ENCODE results near the gene MRAP. TPM values are rescaled to one million over a fixed set of nuclear protein-coding genes. Genes with fewer than 3 reads are reported as not detected.
"Not testable (repeated sequence)": the region's sequence is repeated elsewhere in the genome, so short reads cannot be mapped to it uniquely, and the experiment has no call there.

Gene MRAP
- total and polyA plus RNA-seq, 12 donors, result 13.4 to 769 (median 105) TPM

DNA sequence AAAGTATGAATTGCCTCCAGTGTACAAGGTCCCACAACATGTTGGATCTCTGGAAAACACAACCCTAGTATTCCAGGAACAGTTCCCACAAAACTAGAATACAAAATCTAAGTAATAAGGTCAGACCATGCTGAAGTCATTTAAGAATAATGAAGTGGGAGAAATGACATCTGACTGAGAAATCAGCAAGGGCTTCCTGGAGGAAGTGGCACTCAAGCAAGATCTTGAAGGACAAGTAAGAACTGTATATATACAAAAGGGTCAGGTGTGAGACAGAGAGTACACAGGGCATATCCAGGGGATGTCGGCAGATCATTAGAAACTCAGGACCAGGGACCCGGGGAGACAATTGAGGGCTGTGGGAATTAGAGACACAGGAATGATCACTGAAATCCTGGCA, 38.5 kb upstream of the MRAP start:
- H3K4me3 ChIP-seq, result no peak overlapping the region
- no peak for TF ChIP-seq POLR2A (IDR thresholded peaks at IDR 0.05)
- no peak for TF ChIP-seq CTCF (IDR thresholded peaks at IDR 0.05)
- peaks cover 4 to 23% of the 10 kb centered on the region in 2 donors for H3K4me1 ChIP-seq (replicated peaks in 1 of 2)
- intact Hi-C loops (cut with DNase I), result no loop called here
- DNase-seq, result no peak
- H3K36me3 ChIP-seq (replicated peaks in 1 of 2), result no peaks in the 10 kb centered on the region
- no peaks in the 10 kb centered on the region for H3K9me3 ChIP-seq (replicated peaks in 1 of 3)
- H3K27me3 ChIP-seq, result no peaks in the 10 kb centered on the region
- no peak overlapping the region for H3K27ac ChIP-seq
- WGBS, 4 donors, result 89 to 98% (median 92%) methylated on average over 2 of the region's 2 CpGs

- Histone ChIP-seq H3K4me3 (no peak overlapping the region), H3K27me3 (no peaks in the 10 kb centered on the region), H3K27ac (no peak overlapping the region), H3K36me3 (replicated peaks in 1 of 2) (no peaks in the 10 kb centered on the region), H3K4me1 (replicated peaks in 1 of 2) (peaks cover 4 to 16% of the 10 kb centered on the region in 2 donors), H3K9me3 (replicated peaks in 1 of 3) (no peaks in the 10 kb centered on the region)
- WGBS, 4 donors, result 81 to 96% (median 90%) methylated on average over 5 of the region's 5 CpGs
- TF ChIP-seq POLR2A (IDR thresholded peaks at IDR 0.05), result no peak
- no peak for TF ChIP-seq CTCF (IDR thresholded peaks at IDR 0.05)
- DNase-seq, result no peak
- intact Hi-C loops (cut with DNase I), result no loop called here
Observed at GRCh38 chr21:32261929-32262328, 36.7 kb upstream of the MRAP start.

DNA sequence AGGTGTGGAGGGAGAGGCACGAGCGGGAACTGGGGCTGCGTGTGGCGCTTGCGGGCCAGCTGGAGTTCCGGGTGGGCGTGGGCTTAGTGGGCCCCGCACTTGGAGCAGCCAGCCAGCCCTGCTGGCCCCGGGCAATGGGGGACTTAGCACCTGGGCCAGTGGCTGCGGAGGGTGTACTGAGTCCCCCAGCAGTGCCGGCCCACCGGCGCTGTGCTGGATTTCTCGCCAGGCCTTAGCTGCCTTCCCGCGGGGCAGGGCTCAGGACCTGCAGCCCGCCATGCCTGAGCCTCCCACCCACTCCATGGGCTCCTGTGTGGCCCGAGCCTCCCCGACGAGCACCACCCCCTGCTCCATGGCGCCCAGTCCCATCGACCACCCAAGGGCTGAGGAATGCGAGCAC, 33.3 kb upstream of the MRAP start:
- H3K4me1 ChIP-seq (replicated peaks in 1 of 2); H3K9me3 ChIP-seq (replicated peaks in 1 of 3); H3K36me3 ChIP-seq (replicated peaks in 1 of 2); intact Hi-C loops (cut with DNase I); H3K27ac ChIP-seq; DNase-seq; H3K4me3 ChIP-seq; H3K27me3 ChIP-seq: not testable (repeated sequence)
- WGBS, 4 donors, result 93 to 100% (median 95%) methylated on average over 2 to 23 of the region's 23 CpGs

DNA sequence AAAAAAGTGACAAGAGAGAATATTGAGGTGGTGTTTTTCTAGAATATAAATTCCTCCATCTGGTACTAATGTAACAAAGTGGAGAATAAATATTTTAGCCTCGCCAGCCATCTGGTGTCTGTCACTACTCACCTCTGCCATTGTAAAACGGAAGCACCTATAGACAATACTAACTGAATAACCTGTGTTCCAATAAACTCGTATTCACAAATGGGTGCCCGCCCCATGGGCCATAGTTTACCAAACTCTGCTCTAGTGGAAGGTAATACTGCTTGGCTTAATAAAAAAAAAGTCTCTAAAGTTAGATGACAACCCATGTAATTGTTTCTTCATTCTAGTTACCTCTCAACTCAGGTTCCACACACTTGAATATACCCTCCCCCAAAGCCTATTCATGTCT, 27.9 kb upstream of the MRAP start:
- no peaks in the 10 kb centered on the region for H3K9me3 ChIP-seq (replicated peaks in 1 of 3)
- H3K4me3 ChIP-seq, result no peak overlapping the region
- 82 to 97% (median 90%) methylated on average over 4 of the region's 4 CpGs for WGBS, 4 donors
- no peaks in the 10 kb centered on the region for H3K4me1 ChIP-seq (replicated peaks in 1 of 2)
- H3K27ac ChIP-seq, result no peak overlapping the region
- intact Hi-C loops (cut with DNase I), result no loop called here
- no peaks in the 10 kb centered on the region for H3K27me3 ChIP-seq
- DNase-seq, result no peak
- TF ChIP-seq POLR2A (IDR thresholded peaks at IDR 0.05) (no peak), CTCF (IDR thresholded peaks at IDR 0.05) (no peak)
- peaks cover 0 to 3% of the 10 kb centered on the region in 2 donors for H3K36me3 ChIP-seq (replicated peaks in 1 of 2)

GRCh38 chr21:32276671-32277070, 22.0 kb upstream of the MRAP start:
- Histone ChIP-seq H3K9me3 (replicated peaks in 1 of 3) (no peaks in the 10 kb centered on the region), H3K27me3 (no peaks in the 10 kb centered on the region), H3K4me1 (replicated peaks in 1 of 2) (peaks cover 10 to 18% of the 10 kb centered on the region in 2 donors), H3K36me3 (replicated peaks in 1 of 2) (peaks cover 0 to 3% of the 10 kb centered on the region in 2 donors), H3K4me3 (no peak overlapping the region), H3K27ac (no peak overlapping the region)
- intact Hi-C loops (cut with DNase I), result no loop called here
- WGBS, 4 donors, result 59 to 74% (median 69%) methylated on average over 4 of the region's 4 CpGs
- no peak for TF ChIP-seq CTCF (IDR thresholded peaks at IDR 0.05)
- no peak for TF ChIP-seq POLR2A (IDR thresholded peaks at IDR 0.05)
- no peak for DNase-seq

All from adrenal gland (tissue), 12 donors.